Pancreas (tissue), 10 donors: ENCODE data around the gene RAB35. TPM values are rescaled to one million over a fixed set of nuclear protein-coding genes. Genes with fewer than 3 reads are reported as not detected.

Experiments used
- ATAC-seq, 4 donors: fragments of 200-7000 bp; cut with Tn5 transposase; one replicate each; pipeline versions ENCODE4 v1.8.0 to v1.9.1; 2020; ENCODE audit warnings: mild to moderate bottlenecking in 4 of 4, moderate library complexity in 4 of 4
- DNase-seq, 6 donors: peaks; one replicate each; pipeline ENCODE4 v3.0.0-alpha.2; 2020
- FAIRE-seq: peaks from 2 replicates; lab custom pipeline; 2012; peaks lifted over from hg19 to GRCh38; lab: Jason Lieb, UNC
- H3K27ac ChIP-seq, 4 donors: fragments of 200-600 bp; sonication (generic); 1 replicate in 3 of 4; 2 replicates in 1 of 4; pipeline versions ENCODE4 v1.5.0 to v1.8.0; 2020
- H3K27me3 ChIP-seq, 4 donors: fragments of 200-600 bp; one replicate each; pipeline ENCODE4 v1.8.0; 2021
- H3K36me3 ChIP-seq, 3 donors: fragments of 200-600 bp; sonication (generic) in 1 of 3; one replicate each; pipeline versions ENCODE4 v1.5.0 to v1.8.0; 2020 to 2021
- H3K4me1 ChIP-seq, 3 donors: fragments of 200-600 bp; one replicate each; pipeline ENCODE4 v1.8.0; 2021
- H3K4me3 ChIP-seq, 4 donors: fragments of 200-600 bp; sonication (generic) in 2 of 4; one replicate each; pipeline versions ENCODE4 v1.5.0 to v1.8.0; 2020 to 2021
- H3K9me3 ChIP-seq, 4 donors: fragments of 200-600 bp; one replicate each; pipeline ENCODE4 v1.8.0; 2021
- CTCF ChIP-seq, 4 donors: fragments of 200-600 bp; sonication (generic) in 3 of 4; IDR thresholded peaks; one replicate each; pipeline versions ENCODE4 v1.5.0 to v1.8.0; 2021; ENCODE audit warnings: antibody characterized with exemption in 4 of 4
- WGBS, 2 donors: extraction: QIAGEN DNeasy Blood & Tissue Kit; methylation state at CpG; one replicate each; pipeline ENCODE4 v1.1.7; 2013; 5-methylcytosine and 5-hydroxymethylcytosine counted together
- intact Hi-C, 3 donors: fragments of 100-400 bp; cut with DNase I; formaldehyde crosslinking; loops; one replicate each; pipeline versions ENCODE4 v1.11.1 to v1.14.2; 2022
- polyA plus RNA-seq, 2 donors: library from polyadenylated mRNA; stranded (reverse); fragments of 200-250 nt; gene quantifications; one replicate each; pipeline ENCODE4 v1.2.3, GENCODE V29; 2013
- total RNA-seq, 6 donors: library from RNA; stranded (reverse); fragmentation: NEBNext Ultra II Directional in 4 of 6; extraction: Animal tissue kit (Norgen Biotek cat#: 25700) in 4 of 6; gene quantifications; one replicate each; pipeline versions ENCODE4 v1.2.1 to v1.2.4, GENCODE V29; 2021 to 2023
- donor health status: healthy with polysubstance abuse.
- donor health status: DM: no; HTN: no; CAD: no; lungs with moderate emphysema.
- donor health status: DM: no; HTN: no; CAD: no.
- donor health status: control.
- donor health status: control.
- donor health status: Bipolar disorder and iron deficiency.
- donor health status: DM: yes; HTN: yes; CAD: no.
- donor health status: DM: no; HTN: no; CAD: no.
- donor health status: DM: no; HTN: no; CAD: no.
- donor health status: DM: yes; HTN: yes; CAD: no.

The RAB35 gene
- total and polyA plus RNA-seq, 8 donors = 10.7 to 23.0 (median 14.5) TPM

- Histone ChIP-seq H3K4me3 (no peak overlapping the region), H3K27ac (no peak overlapping the region), H3K9me3 (no peaks in the 10 kb centered on the region), H3K36me3 (peaks cover 7 to 99% (median 60%) of the 10 kb centered on the region in 3 donors), H3K4me1 (no peaks in the 10 kb centered on the region), H3K27me3 (no peaks in the 10 kb centered on the region)
- no peak for TF ChIP-seq CTCF (IDR thresholded peaks at IDR 0.05)
- FAIRE-seq (no peak), DNase-seq (peak in 1 of 6 donors; percentile 40), ATAC-seq (no peak)
- 80 to 81% methylated on average over 11 of the region's 11 CpGs for WGBS, 2 donors
- intact Hi-C loops = loop anchor here in 1 of 3 donors (10.0 kb wide), 1 partner anchor 49 kb away; no protein-coding TSS in a partner anchor
Observed at GRCh38 chr12:120136093-120136770, 19.7 kb upstream of the RAB35 start.

- DNase-seq = peak in 1 of 6 donors; percentile 39
- no peaks in the 10 kb centered on the region for H3K9me3 ChIP-seq
- no peak for ATAC-seq
- FAIRE-seq = no peak
- H3K4me3 ChIP-seq = no peak overlapping the region
- H3K27me3 ChIP-seq = no peaks in the 10 kb centered on the region
- intact Hi-C loops = loop anchor here in 1 of 3 donors (10.0 kb wide), 1 partner anchor 50 kb away; no protein-coding TSS in a partner anchor
- WGBS, 2 donors = 97 to 98% methylated on average over 20 of the region's 20 CpGs
- no peak for TF ChIP-seq CTCF (IDR thresholded peaks at IDR 0.05)
- H3K4me1 ChIP-seq = no peaks in the 10 kb centered on the region
- H3K36me3 ChIP-seq = peaks cover 7 to 98% (median 66%) of the 10 kb centered on the region in 3 donors
- H3K27ac ChIP-seq = no peak overlapping the region
Observed at GRCh38 chr12:120134307-120134980, 17.9 kb upstream of the RAB35 start.

GRCh38 chr12:120132863-120133385 lies 16.4 kb upstream of the RAB35 start:
- peaks cover 11 to 97% (median 59%) of the 10 kb centered on the region in 3 donors for H3K36me3 ChIP-seq

GRCh38 chr12:120132054-120132836 lies 15.7 kb upstream of the RAB35 start:
- H3K27me3 ChIP-seq = no peaks in the 10 kb centered on the region
- no peaks in the 10 kb centered on the region for H3K9me3 ChIP-seq
- FAIRE-seq (no peak), ATAC-seq (no peak), DNase-seq (peak in 1 of 6 donors; percentile 3)
- peaks cover 11 to 97% (median 56%) of the 10 kb centered on the region in 3 donors for H3K36me3 ChIP-seq
- no peak overlapping the region for H3K27ac ChIP-seq
- no peaks in the 10 kb centered on the region for H3K4me1 ChIP-seq
- no peak for TF ChIP-seq CTCF (IDR thresholded peaks at IDR 0.05)
- WGBS, 2 donors = 79 to 87% methylated on average over 9 of the region's 9 CpGs
- no peak overlapping the region for H3K4me3 ChIP-seq
- intact Hi-C loops = loop anchor here in 1 of 3 donors (10.0 kb wide), 1 partner anchor 53 kb away; no protein-coding TSS in a partner anchor

More at GRCh38 chr12:120132863-120133385, 16.4 kb upstream of the RAB35 start:
- peak in 1 of 6 donors; percentile 14 for DNase-seq
- Histone ChIP-seq H3K9me3 (no peaks in the 10 kb centered on the region), H3K27me3 (no peaks in the 10 kb centered on the region), H3K4me3 (no peak overlapping the region), H3K4me1 (no peaks in the 10 kb centered on the region), H3K27ac (no peak overlapping the region)
- WGBS, 2 donors = 92 to 93% methylated on average over 6 of the region's 6 CpGs
- intact Hi-C loops = loop anchor here in 1 of 3 donors (10.0 kb wide), 1 partner anchor 52 kb away; no protein-coding TSS in a partner anchor
- no peak for FAIRE-seq
- no peak for TF ChIP-seq CTCF (IDR thresholded peaks at IDR 0.05)
- no peak for ATAC-seq
